GM19468 (cell line): Measurements from ENCODE around the gene CCIN.

ENCODE experiments used
- ATAC-seq: cut with Tn5 transposase; IDR thresholded peaks from one replicate; pipeline ENCODE4 v1.9.1; 2021; ENCODE audit warnings: mild to moderate bottlenecking, moderate library complexity, moderate number of reproducible peaks; ENCODE audit not compliant: unreplicated experiment; ENCODE audit errors: extremely low read depth

Gene CCIN

GRCh38 chr9:36187414-36187813 lies 18.2 kb downstream of the CCIN start:
- no peak for ATAC-seq

DNA sequence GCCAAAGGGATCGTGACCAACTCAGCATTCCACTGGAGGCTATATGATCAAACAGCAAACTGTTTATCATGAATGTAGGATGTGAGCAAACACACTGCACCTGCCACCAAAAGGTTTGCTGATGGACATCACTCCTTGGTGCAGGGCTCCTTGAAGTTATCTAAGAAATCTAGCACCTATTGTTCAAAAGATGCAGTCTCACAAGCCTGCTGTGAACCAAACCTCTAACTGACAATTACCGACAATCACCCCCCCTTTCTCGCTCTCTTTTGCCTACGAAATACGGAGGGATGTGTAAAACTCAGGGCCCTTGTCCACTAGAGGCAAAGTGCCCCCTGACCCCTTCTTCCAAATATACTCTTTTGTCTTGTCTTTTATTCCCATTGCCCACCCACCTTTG lies 19.0 kb downstream of the CCIN start:
- ATAC-seq = no peak

DNA sequence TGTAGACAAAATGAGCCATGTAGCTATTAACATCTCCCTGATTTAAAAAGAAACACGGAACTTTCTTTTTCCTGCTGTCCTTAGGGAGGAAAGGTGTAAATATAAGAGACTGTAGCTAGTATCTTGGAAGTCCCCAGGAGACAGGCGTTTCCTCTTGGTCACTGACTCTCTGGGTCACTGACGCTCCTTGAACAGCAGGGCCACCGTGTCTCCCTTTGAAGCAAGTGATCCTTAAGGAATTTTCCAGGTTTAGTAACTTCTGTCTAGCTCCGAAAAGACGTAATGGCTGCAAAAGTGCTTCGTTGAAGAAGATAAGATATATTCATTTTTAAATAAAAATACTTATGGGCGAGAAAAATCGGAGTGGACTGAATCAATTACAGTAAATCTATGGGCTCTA lies 20.8 kb downstream of the CCIN start:
- ATAC-seq = no peak

GRCh38 chr9:36190388-36191289 lies 21.5 kb downstream of the CCIN start, which contains the start of gene CLTA:
Gene CLTA, plus strand, starts transcription at chr9:36190921. Its CDS starts 136 bp downstream, at chr9:36191057.
- ATAC-seq = peak; percentile 93

- ATAC-seq = no peak
These were observed 22.1 kb downstream of the CCIN start for GRCh38 chr9:36191290-36191645.

GRCh38 chr9:36191686-36192085 lies 22.5 kb downstream of the CCIN start:
- no peak for ATAC-seq

- ATAC-seq = no peak
These were observed 23.0 kb downstream of the CCIN start for GRCh38 chr9:36192196-36192595.

GRCh38 chr9:36193023-36193422 lies 23.8 kb downstream of the CCIN start:
- no peak for ATAC-seq

DNA sequence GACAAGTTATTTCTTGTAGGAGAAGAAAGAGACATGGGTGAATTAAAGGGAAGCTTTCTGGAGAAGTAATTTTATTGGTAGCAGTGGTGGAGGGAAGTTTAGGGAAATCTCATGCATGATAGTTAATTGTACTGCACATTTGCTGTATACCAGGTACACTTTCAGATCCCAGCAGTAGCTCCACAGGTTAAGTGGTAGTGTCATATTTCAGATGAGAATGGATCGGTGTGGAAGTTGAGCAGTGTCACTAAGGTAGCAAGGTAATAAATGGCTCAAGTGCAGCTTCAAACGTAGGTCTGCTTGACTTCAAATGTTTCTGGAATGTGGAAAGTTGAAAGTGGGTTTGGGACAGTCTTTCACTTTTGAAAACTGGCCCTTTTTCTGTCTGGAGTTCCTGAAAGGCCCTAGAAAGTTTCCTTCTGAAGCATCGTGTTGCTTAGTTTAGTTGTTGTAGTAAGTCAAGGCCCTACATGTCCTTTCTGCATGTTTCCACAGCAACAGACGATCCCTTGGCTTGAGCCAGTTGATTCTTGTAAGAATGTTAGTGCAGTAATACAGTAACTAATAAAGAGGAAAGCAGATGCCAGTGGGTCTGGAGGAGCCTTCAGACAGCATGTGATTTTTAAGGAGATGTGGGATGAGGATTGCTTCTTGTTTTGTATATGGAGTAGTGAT lies 25.3 kb downstream of the CCIN start:
- no peak for ATAC-seq

DNA sequence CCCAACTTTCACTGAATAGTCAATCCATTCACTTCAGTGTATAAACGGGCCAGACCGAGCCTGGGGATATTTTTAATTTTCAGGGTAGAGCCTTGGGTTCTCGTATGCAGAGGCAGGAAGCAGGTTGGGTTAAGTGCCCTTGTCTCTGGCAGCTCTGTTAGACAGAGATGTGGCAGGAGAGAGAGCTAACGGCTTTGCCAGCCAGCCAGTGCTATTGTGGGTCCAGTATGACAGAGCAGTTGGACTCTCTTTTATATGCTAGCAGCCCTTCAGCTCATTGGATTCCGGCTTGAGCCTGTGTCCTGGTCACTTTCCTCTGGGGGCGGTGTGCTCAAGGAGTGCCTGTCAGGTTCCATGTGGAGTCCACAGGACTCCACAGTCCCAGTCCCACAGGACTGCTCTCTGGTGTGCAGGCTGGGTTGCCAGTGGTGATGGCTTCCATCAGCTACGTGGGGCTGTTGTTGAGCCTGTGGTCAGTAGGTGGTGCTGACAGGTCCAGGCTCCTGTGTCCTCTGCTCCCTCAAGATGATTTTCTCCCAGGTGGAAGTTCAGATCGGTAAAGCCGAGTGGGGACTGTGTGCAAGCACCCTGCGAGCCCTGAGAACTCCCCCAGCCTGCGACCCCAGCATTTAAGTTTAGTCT lies 35.8 kb downstream of the CCIN start:
- no peak for ATAC-seq

- ATAC-seq = no peak
These were observed 37.8 kb downstream of the CCIN start for GRCh38 chr9:36207016-36207415.

GRCh38 chr9:36207546-36208012 lies 38.4 kb downstream of the CCIN start:
- no peak for ATAC-seq

DNA sequence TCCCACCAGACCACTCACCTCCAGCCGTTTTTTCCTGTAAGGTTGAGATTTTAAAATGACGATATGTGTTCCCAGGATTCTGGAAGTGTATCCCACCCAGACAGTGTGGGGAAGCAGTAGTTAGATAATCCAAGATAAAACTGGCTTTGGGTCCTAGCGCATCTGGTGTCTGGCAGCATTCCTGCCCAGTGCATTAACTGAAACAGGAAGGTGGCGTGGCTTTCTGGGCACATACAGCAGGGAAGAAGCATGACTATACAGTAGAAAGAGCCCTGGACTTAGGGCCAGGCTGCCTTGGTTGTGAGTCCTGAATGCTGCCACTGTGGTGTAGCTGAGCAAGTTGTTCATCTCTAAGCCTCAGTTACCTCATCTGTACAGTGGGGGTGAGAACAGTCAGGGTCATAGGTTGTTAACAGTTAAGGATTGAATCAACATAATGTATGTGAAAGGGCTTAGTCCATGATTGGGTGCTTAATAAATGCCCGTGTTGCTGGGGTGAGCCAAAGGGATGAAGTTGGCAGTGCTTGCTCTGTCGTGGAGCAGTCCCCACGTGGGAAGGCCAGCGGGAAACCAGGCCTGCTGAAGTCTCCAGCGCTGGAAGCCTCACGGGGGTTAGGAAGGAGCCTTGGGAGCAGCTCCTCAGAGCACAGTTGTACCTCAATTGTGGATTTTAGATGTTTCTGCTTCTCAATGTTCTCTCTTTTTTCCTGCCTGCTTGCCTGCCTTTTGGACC lies 39.5 kb downstream of the CCIN start:
- no peak for ATAC-seq

- ATAC-seq = no peak
These were observed 41.5 kb downstream of the CCIN start for GRCh38 chr9:36210722-36211121.

- ATAC-seq = no peak
These were observed 42.3 kb downstream of the CCIN start for GRCh38 chr9:36211510-36211909.

DNA sequence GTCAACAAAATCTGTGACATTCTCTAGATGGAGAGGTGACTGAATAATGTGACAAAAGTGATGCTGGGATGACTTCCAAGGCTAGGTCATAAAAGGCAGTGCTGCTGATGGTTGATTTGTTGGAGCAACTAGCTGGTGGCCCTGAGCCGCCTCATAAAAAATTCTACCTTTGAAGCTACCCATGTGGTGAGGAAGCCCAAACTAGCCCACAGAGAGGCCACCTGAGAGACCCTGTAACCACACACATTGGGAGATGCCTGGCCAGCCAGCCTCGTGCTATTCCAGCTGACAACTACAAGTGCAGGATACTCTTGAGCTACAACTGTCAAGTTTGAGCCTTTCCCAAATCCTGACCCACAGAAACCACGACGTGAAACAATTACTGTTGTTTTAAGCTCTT lies 44.2 kb downstream of the CCIN start:
- no peak for ATAC-seq

- no peak for ATAC-seq
These were observed 44.8 kb downstream of the CCIN start for GRCh38 chr9:36213989-36214388.

GRCh38 chr9:36214571-36214970 lies 45.4 kb downstream of the CCIN start:
- ATAC-seq = no peak

GRCh38 chr9:36217256-36217968 lies 48.2 kb downstream of the CCIN start:
- no peak for ATAC-seq

DNA sequence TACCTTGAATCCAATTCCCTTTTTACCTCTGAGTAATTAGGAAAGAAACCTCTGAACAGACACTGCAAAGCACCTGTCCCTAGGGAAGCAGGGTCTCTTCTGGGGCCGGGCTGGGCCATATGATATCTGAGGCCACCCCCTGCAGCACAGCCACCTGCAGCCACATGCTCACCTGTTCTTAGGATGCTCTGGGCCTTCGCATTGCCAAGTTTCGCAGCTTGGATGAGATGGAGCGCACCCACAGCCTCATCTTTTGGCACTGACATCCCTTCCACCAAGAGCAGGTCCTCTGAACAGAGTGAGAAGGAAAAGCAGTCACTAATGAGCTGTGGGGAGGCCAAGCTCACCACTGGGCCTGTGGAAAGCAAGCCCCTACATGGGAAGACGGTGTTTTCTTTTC lies 48.8 kb downstream of the CCIN start:
- no peak for ATAC-seq
